ENCODE measurements around the gene RFXAP. TPM values are rescaled to one million over a fixed set of nuclear protein-coding genes. Genes with fewer than 3 reads are reported as not detected.

The RFXAP gene
- total and polyA plus RNA-seq, 2 of the 4 experiments (the other 2 are of a cell fraction): 0.54 to 2.7 TPM

GRCh38 chr13:36847606-36848005 is 28.6 kb downstream of the RFXAP start:
- Histone ChIP-seq H3K4ac (ENCODE audit: low read depth, low read length) (no peak overlapping the region), H3K9ac (ENCODE audit: low read depth, low read length) (no peak overlapping the region), H3K9me1 (ENCODE audit: insufficient read depth, low read length) (no peaks in the 10 kb centered on the region), H3K14ac (replicated peaks; ENCODE audit: low read depth, low read length) (no peak overlapping the region), H3K27me3 (ENCODE audit: control insufficient read depth, insufficient read depth, low read length) (no peaks in the 10 kb centered on the region), H2BK15ac (ENCODE audit: low read depth, low read length) (no peak overlapping the region), H3K9me3 (ENCODE audit: control insufficient read depth, insufficient read depth, low read length) (no peaks in the 10 kb centered on the region), H2AFZ (replicated peaks; ENCODE audit: low read length, poor library complexity) (no peak overlapping the region), H3K4me2 (ENCODE audit: low read depth, low read length) (no peak overlapping the region), H2BK120ac (ENCODE audit: low read depth, low read length) (no peak overlapping the region), H3K18ac (ENCODE audit: low read depth, low read length) (no peak overlapping the region), H4K5ac (ENCODE audit: low read depth, low read length) (no peak overlapping the region), H3K79me1 (ENCODE audit: low read depth in 1 of 2, low read length in 2 of 2) (0 out of 4 replicates have a peak, but pooled peaks cover 0 to 2% of the 10 kb centered on the region in 2 experiments), H2AK9ac (replicated peaks; ENCODE audit: low read depth, low read length, poor library complexity) (no peak overlapping the region), H3K36me3 (ENCODE audit: control insufficient read depth, insufficient read depth, low read length) (peaks cover 15% of the 10 kb centered on the region), H2BK5ac (ENCODE audit: low read depth, low read length, poor library complexity, severe bottlenecking) (no peak overlapping the region), H3K4me1 (ENCODE audit: control insufficient read depth, insufficient read depth, low read length) (no peaks in the 10 kb centered on the region), H3K4me3 (ENCODE audit: insufficient read depth, low read depth, low read length) (no peak overlapping the region), H4K8ac (ENCODE audit: low read depth in 2 of 2, low read length in 2 of 2) (no peak overlapping the region), H2AK5ac (ENCODE audit: low read depth, low read length) (no peak overlapping the region), H2BK20ac (ENCODE audit: low read depth, low read length) (no peak overlapping the region), H3K56ac (ENCODE audit: extremely low read depth, insufficient read depth, low read length) (no peak overlapping the region), H3K27ac (ENCODE audit: insufficient read depth, low read length) (no peak overlapping the region), H3K23ac (ENCODE audit: low read depth, low read length) (no peak overlapping the region), H4K91ac (ENCODE audit: insufficient read depth, low read depth, low read length) (no peak overlapping the region), H4K20me1 (ENCODE audit: insufficient read depth, low read length) (no peaks in the 10 kb centered on the region; the same call in 1 of the 2 replicates)
- POLR2A ChIA-PET (ENCODE audit: unreplicated experiment): no interaction called here
- TSS peak; percentile 55 for BruUV-seq (replicated peaks)
- in situ Hi-C loops (cut with MboI; ENCODE audit: low sequenced_read_pairs): loop anchor here (25.0 kb wide), 1 partner anchor 765 kb away; no protein-coding TSS in a partner anchor
- DNase-seq: no peak
- TF ChIP-seq FOS (IDR thresholded peaks at IDR 0.05; ENCODE audit: low read depth, low read length) (no peak), RAD21 (IDR thresholded peaks at IDR 0.05; ENCODE audit: low read length) (no peak), RFX5 (IDR thresholded peaks at IDR 0.05; ENCODE audit: low read depth, low read length) (no peak), CHD1 (IDR thresholded peaks at IDR 0.05; ENCODE audit: low read depth, low read length) (no peak), MAFK (IDR thresholded peaks at IDR 0.05; ENCODE audit: low read depth, low read length) (no peak), POLR2A (IDR thresholded peaks at IDR 0.05; ENCODE audit: low read depth, low read length) (no peak), CTCF (conservative IDR thresholded peaks at IDR 0.05; ENCODE audit: low read depth, low read length) (no peak), MXI1 (IDR thresholded peaks at IDR 0.05; ENCODE audit: borderline replicate concordance, low read depth, low read length) (no peak), SMC3 (IDR thresholded peaks at IDR 0.05; ENCODE audit: low read depth, low read length) (no peak), BHLHE40 (IDR thresholded peaks at IDR 0.05; ENCODE audit: low read depth, low read length) (no peak), CEBPB (IDR thresholded peaks at IDR 0.05; ENCODE audit: low read depth, low read length) (no peak), MAZ (IDR thresholded peaks at IDR 0.05; ENCODE audit: borderline replicate concordance, low read depth, low read length) (no peak), NFE2L2 (IDR thresholded peaks at IDR 0.05; ENCODE audit: low read depth, low read length) (no peak), RCOR1 (IDR thresholded peaks at IDR 0.05; ENCODE audit: insufficient replicate concordance, low read length) (no peak)
- CTCF ChIA-PET: interaction anchor here (0.7 kb wide), 1 partner anchor 92 kb away, joined by 3 read pairs; no protein-coding TSS in a partner anchor
- WGBS, 2 experiments (ENCODE audit: extremely low coverage in 2 of 2, insufficient read length in 1 of 2): 68% methylated on average over 5 of the region's 9 CpGs; no CpG with 5 or more reads in 1 of the 2 experiments
- dilution Hi-C loops (cut with HindIII; ENCODE audit: low sequenced_read_pairs, unreplicated experiment): no loop called here
- no peak for ATAC-seq (ENCODE audit: low read depth)
- intact Hi-C loops (cut with micrococcal nuclease): no loop called here

Data from IMR-90 (cell line).